Activated CD8-positive, alpha-beta memory T cell treated with anti-CD3 and anti-CD28 coated beads for 36 hours (primary cell): ENCODE data around the gene CCDC85C. TPM values are rescaled to one million over a fixed set of nuclear protein-coding genes. Genes with fewer than 3 reads are reported as not detected.

Experiments
- CTCF ChIA-PET: fragments of 350-600 bp; sonication (Branson Sonifier 250); formaldehyde crosslinking; loops from one replicate; lab custom pipeline; 2021; ENCODE audit warnings: antibody characterized with exemption; lab: Charles Lee
- POLR2A ChIA-PET: fragments of 350-600 bp; sonication (Branson Sonifier 250); formaldehyde crosslinking; loops from one replicate; lab custom pipeline; 2021; ENCODE audit warnings: antibody characterized with exemption; lab: Charles Lee
- total RNA-seq, 2 experiments: library from RNA; stranded (reverse); gene quantifications; one replicate each; pipeline ENCODE4 v1.2.3, GENCODE V29; 2021

Gene CCDC85C
- total RNA-seq, 2 experiments from 2014 or later: 4.7 to 5.5 TPM

- CTCF ChIA-PET: no interaction called here
- POLR2A ChIA-PET: no interaction called here
Observed at GRCh38 chr14:99538733-99539132, 65.3 kb downstream of the CCDC85C start.

GRCh38 chr14:99538275-99538674 is 65.7 kb downstream of the CCDC85C start:
- POLR2A ChIA-PET: no interaction called here
- CTCF ChIA-PET: no interaction called here

GRCh38 chr14:99537399-99537798 is 66.6 kb downstream of the CCDC85C start:
- POLR2A ChIA-PET: no interaction called here
- CTCF ChIA-PET: no interaction called here

GRCh38 chr14:99535908-99536778 is 67.9 kb downstream of the CCDC85C start:
- POLR2A ChIA-PET: no interaction called here
- CTCF ChIA-PET: no interaction called here

- ChIA-PET POLR2A (no interaction called here), CTCF (no interaction called here)
Observed at GRCh38 chr14:99535448-99535847, 68.6 kb downstream of the CCDC85C start.

- ChIA-PET CTCF (no interaction called here), POLR2A (no interaction called here)
Observed at GRCh38 chr14:99534863-99535262, 69.1 kb downstream of the CCDC85C start.

GRCh38 chr14:99534333-99534732 is 69.7 kb downstream of the CCDC85C start:
- POLR2A ChIA-PET: no interaction called here
- CTCF ChIA-PET: no interaction called here

- CTCF ChIA-PET: no interaction called here
- POLR2A ChIA-PET: no interaction called here
Observed at GRCh38 chr14:99532310-99532709, 71.7 kb downstream of the CCDC85C start.

- ChIA-PET POLR2A (no interaction called here), CTCF (no interaction called here)
Observed at GRCh38 chr14:99531251-99532096, 72.5 kb downstream of the CCDC85C start.

- CTCF ChIA-PET: no interaction called here
- POLR2A ChIA-PET: no interaction called here
Observed at GRCh38 chr14:99530407-99531155, 73.4 kb downstream of the CCDC85C start.

GRCh38 chr14:99529899-99530298 is 74.1 kb downstream of the CCDC85C start:
- CTCF ChIA-PET: no interaction called here
- POLR2A ChIA-PET: no interaction called here

- POLR2A ChIA-PET: no interaction called here
- CTCF ChIA-PET: interaction anchor here (1.6 to 3.0 kb wide), 2 partner anchors 10 to 102 kb away, joined by 7 to 11 read pairs; no protein-coding TSS in a partner anchor
Observed at GRCh38 chr14:99527427-99528076, 76.5 kb downstream of the CCDC85C start.

GRCh38 chr14:99527026-99527425 is 77.0 kb downstream of the CCDC85C start:
- ChIA-PET CTCF (interaction anchor here (3.0 kb wide), 1 partner anchor 102 kb away, joined by 11 read pairs; no protein-coding TSS in a partner anchor), POLR2A (no interaction called here)

- CTCF ChIA-PET: interaction anchor here (3.0 kb wide), 1 partner anchor 104 kb away, joined by 11 read pairs; no protein-coding TSS in a partner anchor
- POLR2A ChIA-PET: no interaction called here
Observed at GRCh38 chr14:99525699-99526080, 78.3 kb downstream of the CCDC85C start.

GRCh38 chr14:99524804-99525698 is 79.0 kb downstream of the CCDC85C start:
- CTCF ChIA-PET: interaction anchor here (1.2 kb wide), 1 partner anchor 103 kb away, joined by 3 read pairs; no protein-coding TSS in a partner anchor
- POLR2A ChIA-PET: no interaction called here

- POLR2A ChIA-PET: no interaction called here
- CTCF ChIA-PET: interaction anchor here (1.2 kb wide), 1 partner anchor 104 kb away, joined by 3 read pairs; no protein-coding TSS in a partner anchor
Observed at GRCh38 chr14:99524091-99524661, 79.8 kb downstream of the CCDC85C start.

GRCh38 chr14:99523704-99524055 is 80.3 kb downstream of the CCDC85C start:
- POLR2A ChIA-PET: no interaction called here
- CTCF ChIA-PET: interaction anchor here (1.2 kb wide), 1 partner anchor 10 kb away, joined by 3 read pairs; no protein-coding TSS in a partner anchor
